C4-2B (cell line): ENCODE measurements around the gene LOXHD1.

ENCODE experiments used
- CTCF ChIP-seq: fragments of 450-650 bp; conservative IDR thresholded peaks from 2 replicates; pipeline ENCODE4 v1.5.1; 2017; ENCODE audit warnings: mild to moderate bottlenecking
- ZFX ChIP-seq: fragments of 450-650 bp; IDR thresholded peaks from 2 replicates; pipeline ENCODE4 v1.6.1; 2017

- no peak for TF ChIP-seq CTCF
- TF ChIP-seq ZFX, result no peak
Measured at GRCh38 chr18:46668135-46668534, 11.1 kb upstream of the LOXHD1 start.
